GM23338 (cell line): ENCODE data around the gene POU6F1. TPM values are rescaled to one million over a fixed set of nuclear protein-coding genes. Genes with fewer than 3 reads are reported as not detected.

Experiments used
- ATAC-seq: fragments of 200-7000 bp; cut with Tn5 transposase; 3 replicates; pipeline ENCODE4 v1.9.1; 2020
- DNase-seq: peaks from one replicate; pipeline ENCODE4 v3.0.0-alpha.2; 2015; ENCODE audit warnings: low spot score
- H2AFZ ChIP-seq: fragments of 200-600 bp; sonication (generic); 2 replicates; pipeline ENCODE4 v1.8.0; 2016; ENCODE audit warnings: antibody characterized with exemption, mild to moderate bottlenecking, moderate library complexity
- H3F3A ChIP-seq: fragments of 200-600 bp; sonication (generic); replicated peaks from 2 replicates; pipeline ENCODE4 v1.8.0; 2017; ENCODE audit warnings: antibody characterized with exemption, mixed run types, low read depth
- H3K27ac ChIP-seq: fragments of 200-600 bp; sonication (generic); 2 replicates; pipeline ENCODE4 v1.6.1; 2016; ENCODE audit warnings: low read depth
- H3K27me3 ChIP-seq: fragments of 200-600 bp; sonication (generic); 2 replicates; pipeline ENCODE4 v1.8.0; 2016; ENCODE audit warnings: mild to moderate bottlenecking, mixed run types, moderate library complexity; ENCODE audit not compliant: insufficient read depth
- H3K36me3 ChIP-seq: fragments of 200-600 bp; sonication (generic); 2 replicates; pipeline ENCODE4 v1.8.0; 2016; ENCODE audit warnings: mild to moderate bottlenecking; ENCODE audit not compliant: insufficient read depth
- H3K4me1 ChIP-seq: fragments of 200-600 bp; sonication (generic); 2 replicates; pipeline ENCODE4 v1.8.0; 2016; ENCODE audit warnings: mild to moderate bottlenecking, moderate library complexity; ENCODE audit not compliant: insufficient read depth
- H3K4me2 ChIP-seq: fragments of 200-600 bp; sonication (generic); 2 replicates; pipeline ENCODE4 v1.7.1; 2017; ENCODE audit warnings: mixed run types
- H3K4me3 ChIP-seq: fragments of 200-600 bp; sonication (generic); 2 replicates; pipeline ENCODE4 v1.6.1; 2016; ENCODE audit warnings: mixed run types
- H3K79me2 ChIP-seq: fragments of 200-600 bp; sonication (generic); replicated peaks from 2 replicates; pipeline ENCODE4 v1.8.0; 2017; ENCODE audit warnings: mild to moderate bottlenecking; ENCODE audit not compliant: insufficient read depth
- H3K9me2 ChIP-seq: fragments of 200-600 bp; sonication (generic); 2 replicates; pipeline ENCODE4 v1.8.0; 2017; ENCODE audit not compliant: insufficient read depth
- H4K20me1 ChIP-seq: fragments of 200-600 bp; sonication (generic); replicated peaks from 2 replicates; pipeline ENCODE4 v1.8.0; 2017; ENCODE audit warnings: mild to moderate bottlenecking; ENCODE audit not compliant: insufficient read depth
- H3K27ac Mint-ChIP-seq: 2 replicates; pipeline ENCODE4 v1.8.0; 2020; ENCODE audit warnings: inconsistent platforms, mild to moderate bottlenecking, moderate library complexity, mixed read lengths
- H3K27me3 Mint-ChIP-seq: 3 replicates; pipeline ENCODE4 v1.8.0; 2022; ENCODE audit warnings: low read depth, mild to moderate bottlenecking, moderate library complexity, mixed read lengths, inconsistent platforms; ENCODE audit not compliant: insufficient read depth, poor library complexity
- H3K36me3 Mint-ChIP-seq: 3 replicates; pipeline ENCODE4 v1.8.0; 2021; ENCODE audit warnings: low read depth, mild to moderate bottlenecking, inconsistent platforms, moderate library complexity, mixed read lengths
- H3K4me1 Mint-ChIP-seq: 3 replicates; pipeline ENCODE4 v1.8.0; 2020; ENCODE audit warnings: mild to moderate bottlenecking, inconsistent platforms, mixed read lengths
- H3K4me3 Mint-ChIP-seq: 3 replicates; pipeline ENCODE4 v1.8.0; 2021; ENCODE audit warnings: moderate library complexity, mild to moderate bottlenecking, inconsistent platforms, mixed read lengths
- H3K9me3 Mint-ChIP-seq: 3 replicates; pipeline ENCODE4 v1.8.0; 2020; ENCODE audit warnings: moderate library complexity, mild to moderate bottlenecking, inconsistent platforms, mixed read lengths
- CREB1 ChIP-seq: fragments of 250-450 bp; sonication (Bioruptor Pico); IDR thresholded peaks from 2 replicates; pipeline ENCODE4 v1.5.0; 2020; ENCODE audit warnings: low read depth, mild to moderate bottlenecking, moderate library complexity
- ETS1 ChIP-seq: IDR thresholded peaks from 2 replicates; pipeline ENCODE4 v1.6.1; 2016; ENCODE audit warnings: antibody characterized with exemption
- EZH2 ChIP-seq: fragments of 200-600 bp; sonication (generic); IDR thresholded peaks from one replicate; pipeline ENCODE4 v1.8.0; 2017; ENCODE audit warnings: antibody characterized with exemption, mild to moderate bottlenecking, low read depth; ENCODE audit not compliant: unreplicated experiment
- EZH2phosphoT487 ChIP-seq: fragments of 200-600 bp; sonication (generic); IDR thresholded peaks from one replicate; pipeline ENCODE4 v1.8.1; 2018; ENCODE audit warnings: antibody characterized with exemption; ENCODE audit not compliant: unreplicated experiment
- JUNB ChIP-seq: IDR thresholded peaks from one replicate; pipeline ENCODE4 v1.6.1; 2016; ENCODE audit warnings: antibody characterized with exemption; ENCODE audit not compliant: unreplicated experiment
- NANOG ChIP-seq: IDR thresholded peaks from 2 replicates; pipeline ENCODE4 v1.6.1; 2016; ENCODE audit warnings: antibody characterized with exemption, borderline replicate concordance
- POLR2AphosphoS5 ChIP-seq: IDR thresholded peaks from 2 replicates; pipeline ENCODE4 v1.6.1; 2016; ENCODE audit warnings: antibody characterized with exemption, low read depth
- REST ChIP-seq: IDR thresholded peaks from one replicate; pipeline ENCODE4 v1.6.1; 2018; ENCODE audit warnings: antibody characterized with exemption; ENCODE audit not compliant: unreplicated experiment
- STAT1 ChIP-seq: IDR thresholded peaks from one replicate; pipeline ENCODE4 v1.6.1; 2016; ENCODE audit warnings: antibody characterized with exemption; ENCODE audit not compliant: unreplicated experiment
- ZNF114 ChIP-seq: fragments of 250-450 bp; sonication (Bioruptor Pico); IDR thresholded peaks from 2 replicates; pipeline ENCODE4 v1.5.0; 2020; ENCODE audit warnings: mild to moderate bottlenecking, moderate library complexity
- ZNF331 ChIP-seq: fragments of 250-450 bp; sonication (Bioruptor Pico); IDR thresholded peaks from 2 replicates; pipeline ENCODE4 v1.5.0; 2020; ENCODE audit warnings: low read depth, mild to moderate bottlenecking, moderate library complexity
- polyA plus RNA-seq: library from polyadenylated mRNA; unstranded; fragments of >200 nt; fragmentation: Nextera tagmentation; extraction: Ambion mirVana; gene quantifications from 2 replicates; pipeline ENCODE4 v1.2.1, GENCODE V29; 2016
- total RNA-seq: library from RNA; depleted of rRNA; stranded (reverse); fragments of >200 nt; shearing (Covaris generic); gene quantifications from 2 replicates; pipeline ENCODE4 v1.2.3, GENCODE V29; 2014
- TF ChIP-seq, protein P1 (sequence below), 2 experiments: fragments of 200-600 bp in 1 of 2; sonication (generic) in 1 of 2; conservative IDR thresholded peaks; 2 replicates each; pipeline versions ENCODE4 v1.5.1 to v1.6.1; 2016 to 2017; ENCODE audit warnings: antibody characterized with exemption in 2 of 2, low read depth in 2 of 2, mild to moderate bottlenecking in 2 of 2, moderate library complexity in 1 of 2
- TF ChIP-seq, protein P2 (sequence below): fragments of 250-450 bp; sonication (Bioruptor Pico); IDR thresholded peaks from 2 replicates; pipeline ENCODE4 v1.5.0; 2020; ENCODE audit warnings: mild to moderate bottlenecking, moderate library complexity

POU6F1 gene
- total and polyA plus RNA-seq, 2 experiments from 2014 or later: 3.0 to 4.0 TPM

- H3K36me3 Mint-ChIP-seq: no peaks in the 10 kb centered on the region
- TF ChIP-seq REST (no peak), ZNF331 (CRISPR knock-in tag) (no peak), ETS1 (no peak), CREB1 (CRISPR knock-in tag) (no peak), JUNB (no peak), NANOG (no peak), ZNF114 (no peak), STAT1 (no peak), EZH2phosphoT487 (no peak), POLR2AphosphoS5 (no peak), EZH2 (no peak)
- TF ChIP-seq, protein P1, sequence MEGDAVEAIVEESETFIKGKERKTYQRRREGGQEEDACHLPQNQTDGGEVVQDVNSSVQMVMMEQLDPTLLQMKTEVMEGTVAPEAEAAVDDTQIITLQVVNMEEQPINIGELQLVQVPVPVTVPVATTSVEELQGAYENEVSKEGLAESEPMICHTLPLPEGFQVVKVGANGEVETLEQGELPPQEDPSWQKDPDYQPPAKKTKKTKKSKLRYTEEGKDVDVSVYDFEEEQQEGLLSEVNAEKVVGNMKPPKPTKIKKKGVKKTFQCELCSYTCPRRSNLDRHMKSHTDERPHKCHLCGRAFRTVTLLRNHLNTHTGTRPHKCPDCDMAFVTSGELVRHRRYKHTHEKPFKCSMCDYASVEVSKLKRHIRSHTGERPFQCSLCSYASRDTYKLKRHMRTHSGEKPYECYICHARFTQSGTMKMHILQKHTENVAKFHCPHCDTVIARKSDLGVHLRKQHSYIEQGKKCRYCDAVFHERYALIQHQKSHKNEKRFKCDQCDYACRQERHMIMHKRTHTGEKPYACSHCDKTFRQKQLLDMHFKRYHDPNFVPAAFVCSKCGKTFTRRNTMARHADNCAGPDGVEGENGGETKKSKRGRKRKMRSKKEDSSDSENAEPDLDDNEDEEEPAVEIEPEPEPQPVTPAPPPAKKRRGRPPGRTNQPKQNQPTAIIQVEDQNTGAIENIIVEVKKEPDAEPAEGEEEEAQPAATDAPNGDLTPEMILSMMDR (conservative IDR thresholded peaks at IDR 0.05; ENCODE audit: low read depth in 2 of 2): no peak
- TF ChIP-seq, protein P2, sequence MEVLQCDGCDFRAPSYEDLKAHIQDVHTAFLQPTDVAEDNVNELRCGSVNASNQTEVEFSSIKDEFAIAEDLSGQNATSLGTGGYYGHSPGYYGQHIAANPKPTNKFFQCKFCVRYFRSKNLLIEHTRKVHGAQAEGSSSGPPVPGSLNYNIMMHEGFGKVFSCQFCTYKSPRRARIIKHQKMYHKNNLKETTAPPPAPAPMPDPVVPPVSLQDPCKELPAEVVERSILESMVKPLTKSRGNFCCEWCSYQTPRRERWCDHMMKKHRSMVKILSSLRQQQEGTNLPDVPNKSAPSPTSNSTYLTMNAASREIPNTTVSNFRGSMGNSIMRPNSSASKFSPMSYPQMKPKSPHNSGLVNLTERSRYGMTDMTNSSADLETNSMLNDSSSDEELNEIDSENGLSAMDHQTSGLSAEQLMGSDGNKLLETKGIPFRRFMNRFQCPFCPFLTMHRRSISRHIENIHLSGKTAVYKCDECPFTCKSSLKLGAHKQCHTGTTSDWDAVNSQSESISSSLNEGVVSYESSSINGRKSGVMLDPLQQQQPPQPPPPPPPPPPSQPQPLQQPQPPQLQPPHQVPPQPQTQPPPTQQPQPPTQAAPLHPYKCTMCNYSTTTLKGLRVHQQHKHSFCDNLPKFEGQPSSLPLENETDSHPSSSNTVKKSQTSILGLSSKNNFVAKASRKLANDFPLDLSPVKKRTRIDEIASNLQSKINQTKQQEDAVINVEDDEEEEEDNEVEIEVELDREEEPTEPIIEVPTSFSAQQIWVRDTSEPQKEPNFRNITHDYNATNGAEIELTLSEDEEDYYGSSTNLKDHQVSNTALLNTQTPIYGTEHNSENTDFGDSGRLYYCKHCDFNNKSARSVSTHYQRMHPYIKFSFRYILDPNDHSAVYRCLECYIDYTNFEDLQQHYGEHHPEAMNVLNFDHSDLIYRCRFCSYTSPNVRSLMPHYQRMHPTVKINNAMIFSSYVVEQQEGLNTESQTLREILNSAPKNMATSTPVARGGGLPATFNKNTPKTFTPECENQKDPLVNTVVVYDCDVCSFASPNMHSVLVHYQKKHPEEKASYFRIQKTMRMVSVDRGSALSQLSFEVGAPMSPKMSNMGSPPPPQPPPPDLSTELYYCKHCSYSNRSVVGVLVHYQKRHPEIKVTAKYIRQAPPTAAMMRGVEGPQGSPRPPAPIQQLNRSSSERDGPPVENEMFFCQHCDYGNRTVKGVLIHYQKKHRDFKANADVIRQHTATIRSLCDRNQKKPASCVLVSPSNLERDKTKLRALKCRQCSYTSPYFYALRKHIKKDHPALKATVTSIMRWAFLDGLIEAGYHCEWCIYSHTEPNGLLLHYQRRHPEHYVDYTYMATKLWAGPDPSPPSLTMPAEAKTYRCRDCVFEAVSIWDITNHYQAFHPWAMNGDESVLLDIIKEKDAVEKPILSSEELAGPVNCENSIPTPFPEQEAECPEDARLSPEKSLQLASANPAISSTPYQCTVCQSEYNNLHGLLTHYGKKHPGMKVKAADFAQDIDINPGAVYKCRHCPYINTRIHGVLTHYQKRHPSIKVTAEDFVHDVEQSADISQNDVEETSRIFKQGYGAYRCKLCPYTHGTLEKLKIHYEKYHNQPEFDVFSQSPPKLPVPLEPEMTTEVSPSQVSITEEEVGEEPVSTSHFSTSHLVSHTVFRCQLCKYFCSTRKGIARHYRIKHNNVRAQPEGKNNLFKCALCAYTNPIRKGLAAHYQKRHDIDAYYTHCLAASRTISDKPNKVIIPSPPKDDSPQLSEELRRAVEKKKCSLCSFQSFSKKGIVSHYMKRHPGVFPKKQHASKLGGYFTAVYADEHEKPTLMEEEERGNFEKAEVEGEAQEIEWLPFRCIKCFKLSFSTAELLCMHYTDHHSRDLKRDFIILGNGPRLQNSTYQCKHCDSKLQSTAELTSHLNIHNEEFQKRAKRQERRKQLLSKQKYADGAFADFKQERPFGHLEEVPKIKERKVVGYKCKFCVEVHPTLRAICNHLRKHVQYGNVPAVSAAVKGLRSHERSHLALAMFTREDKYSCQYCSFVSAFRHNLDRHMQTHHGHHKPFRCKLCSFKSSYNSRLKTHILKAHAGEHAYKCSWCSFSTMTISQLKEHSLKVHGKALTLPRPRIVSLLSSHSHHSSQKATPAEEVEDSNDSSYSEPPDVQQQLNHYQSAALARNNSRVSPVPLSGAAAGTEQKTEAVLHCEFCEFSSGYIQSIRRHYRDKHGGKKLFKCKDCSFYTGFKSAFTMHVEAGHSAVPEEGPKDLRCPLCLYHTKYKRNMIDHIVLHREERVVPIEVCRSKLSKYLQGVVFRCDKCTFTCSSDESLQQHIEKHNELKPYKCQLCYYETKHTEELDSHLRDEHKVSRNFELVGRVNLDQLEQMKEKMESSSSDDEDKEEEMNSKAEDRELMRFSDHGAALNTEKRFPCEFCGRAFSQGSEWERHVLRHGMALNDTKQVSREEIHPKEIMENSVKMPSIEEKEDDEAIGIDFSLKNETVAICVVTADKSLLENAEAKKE (CRISPR knock-in tag): no peak
- peaks cover 2% of the 10 kb centered on the region for H3K27me3 Mint-ChIP-seq
These were observed 3.0 kb downstream of the POU6F1 start for GRCh38 chr12:51214895-51215294.

More at GRCh38 chr12:51214895-51215294, 3.0 kb downstream of the POU6F1 start:
- DNase-seq (no peak), ATAC-seq (no peak)
- H3K27ac ChIP-seq: no peak overlapping the region
- Mint-ChIP-seq H3K4me3 (no peak overlapping the region), H3K9me3 (no peaks in the 10 kb centered on the region), H3K4me1 (peaks cover 17% of the 10 kb centered on the region), H3K27ac (no peak overlapping the region)
- H2AFZ ChIP-seq: no peak overlapping the region
- no peak overlapping the region for H3K4me3 ChIP-seq
- H4K20me1 ChIP-seq: no peaks in the 10 kb centered on the region
- H3K4me1 ChIP-seq: peaks cover 22% of the 10 kb centered on the region
- H3F3A ChIP-seq: peaks cover 18% of the 10 kb centered on the region; the same call in 1 of the 2 replicates
- H3K9me2 ChIP-seq: no peaks in the 10 kb centered on the region
- no peaks in the 10 kb centered on the region for H3K36me3 ChIP-seq
- H3K4me2 ChIP-seq: no peak overlapping the region
- no peaks in the 10 kb centered on the region for H3K27me3 ChIP-seq
- peaks cover 10% of the 10 kb centered on the region; the same call in 1 of the 2 replicates for H3K79me2 ChIP-seq
